C4-2B (cell line): Measurements from ENCODE around the gene PCDHGA5.
"Not testable (repeated sequence)": the region's sequence is repeated elsewhere in the genome, so short reads cannot be mapped to it uniquely, and the experiment has no call there.

Source experiments
- CTCF ChIP-seq: fragments of 450-650 bp; conservative IDR thresholded peaks from 2 replicates; pipeline ENCODE4 v1.5.1; 2017; ENCODE audit warnings: mild to moderate bottlenecking
- ZFX ChIP-seq: fragments of 450-650 bp; IDR thresholded peaks from 2 replicates; pipeline ENCODE4 v1.6.1; 2017

DNA sequence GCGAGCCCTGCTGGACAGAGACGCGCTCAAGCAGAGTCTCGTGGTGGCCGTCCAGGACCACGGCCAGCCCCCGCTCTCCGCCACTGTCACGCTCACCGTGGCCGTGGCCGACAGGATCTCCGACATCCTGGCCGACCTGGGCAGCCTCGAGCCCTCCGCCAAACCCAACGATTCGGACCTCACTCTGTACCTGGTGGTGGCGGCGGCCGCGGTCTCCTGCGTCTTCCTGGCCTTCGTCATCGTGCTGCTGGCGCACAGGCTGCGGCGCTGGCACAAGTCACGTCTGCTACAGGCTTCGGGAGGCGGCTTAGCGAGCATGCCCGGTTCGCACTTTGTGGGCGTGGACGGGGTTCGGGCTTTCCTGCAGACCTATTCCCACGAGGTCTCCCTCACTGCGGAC is 31.4 kb upstream of the PCDHGA5 start:
- TF ChIP-seq CTCF, ZFX: not testable (repeated sequence)
